Measurements from ENCODE around the gene GABRB3. TPM values are rescaled to one million over a fixed set of nuclear protein-coding genes. Genes with fewer than 3 reads are reported as not detected.
"Not testable (repeated sequence)": the region's sequence is repeated elsewhere in the genome, so short reads cannot be mapped to it uniquely, and the experiment has no call there.

Gene GABRB3
- total RNA-seq, 2 donors from 2014 or later: 0.72 to 1.1 TPM

DNA sequence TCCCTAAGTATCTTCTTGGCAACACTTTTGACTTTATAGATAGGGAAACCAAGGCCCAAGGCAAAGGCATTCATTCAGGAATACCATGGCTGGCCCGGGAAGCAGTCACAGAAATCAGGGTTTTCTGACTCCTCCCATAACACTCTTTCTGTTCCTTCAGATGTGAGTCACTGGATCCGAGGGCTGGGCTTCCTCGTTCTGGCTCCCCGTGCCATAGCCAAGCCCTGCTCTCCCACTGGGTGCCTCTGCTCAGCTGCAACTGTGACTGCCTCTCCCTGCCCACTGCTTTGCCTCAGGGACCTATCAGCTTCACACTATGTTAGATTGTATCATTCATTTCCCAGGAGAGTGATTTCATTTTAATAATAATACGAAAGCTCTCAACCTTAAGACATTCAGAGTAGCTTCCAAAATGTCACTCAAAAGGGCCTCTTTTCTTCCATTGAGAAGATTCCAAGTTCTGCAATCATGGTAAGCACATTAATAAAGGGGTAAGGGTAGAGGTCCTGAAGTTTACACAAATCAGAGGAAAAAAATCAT lies 50.2 kb downstream of the GABRB3 start:
- H3K27ac ChIP-seq: no peak overlapping the region
- intact Hi-C loops (cut with DNase I): no loop called here
- no peak overlapping the region for H3K4me3 ChIP-seq
- no peaks in the 10 kb centered on the region for H3K36me3 ChIP-seq
- no peaks in the 10 kb centered on the region for H3K4me1 ChIP-seq
- H3K27me3 ChIP-seq: no peaks in the 10 kb centered on the region
- no peak for DNase-seq
- no peak overlapping the region for H3K9ac ChIP-seq (ENCODE audit: low read depth in 2 of 2, low read length in 2 of 2)
- TF ChIP-seq, protein P1, sequence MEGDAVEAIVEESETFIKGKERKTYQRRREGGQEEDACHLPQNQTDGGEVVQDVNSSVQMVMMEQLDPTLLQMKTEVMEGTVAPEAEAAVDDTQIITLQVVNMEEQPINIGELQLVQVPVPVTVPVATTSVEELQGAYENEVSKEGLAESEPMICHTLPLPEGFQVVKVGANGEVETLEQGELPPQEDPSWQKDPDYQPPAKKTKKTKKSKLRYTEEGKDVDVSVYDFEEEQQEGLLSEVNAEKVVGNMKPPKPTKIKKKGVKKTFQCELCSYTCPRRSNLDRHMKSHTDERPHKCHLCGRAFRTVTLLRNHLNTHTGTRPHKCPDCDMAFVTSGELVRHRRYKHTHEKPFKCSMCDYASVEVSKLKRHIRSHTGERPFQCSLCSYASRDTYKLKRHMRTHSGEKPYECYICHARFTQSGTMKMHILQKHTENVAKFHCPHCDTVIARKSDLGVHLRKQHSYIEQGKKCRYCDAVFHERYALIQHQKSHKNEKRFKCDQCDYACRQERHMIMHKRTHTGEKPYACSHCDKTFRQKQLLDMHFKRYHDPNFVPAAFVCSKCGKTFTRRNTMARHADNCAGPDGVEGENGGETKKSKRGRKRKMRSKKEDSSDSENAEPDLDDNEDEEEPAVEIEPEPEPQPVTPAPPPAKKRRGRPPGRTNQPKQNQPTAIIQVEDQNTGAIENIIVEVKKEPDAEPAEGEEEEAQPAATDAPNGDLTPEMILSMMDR (IDR thresholded peaks at IDR 0.05): no peak
- H3K9me3 ChIP-seq: no peaks in the 10 kb centered on the region

DNA sequence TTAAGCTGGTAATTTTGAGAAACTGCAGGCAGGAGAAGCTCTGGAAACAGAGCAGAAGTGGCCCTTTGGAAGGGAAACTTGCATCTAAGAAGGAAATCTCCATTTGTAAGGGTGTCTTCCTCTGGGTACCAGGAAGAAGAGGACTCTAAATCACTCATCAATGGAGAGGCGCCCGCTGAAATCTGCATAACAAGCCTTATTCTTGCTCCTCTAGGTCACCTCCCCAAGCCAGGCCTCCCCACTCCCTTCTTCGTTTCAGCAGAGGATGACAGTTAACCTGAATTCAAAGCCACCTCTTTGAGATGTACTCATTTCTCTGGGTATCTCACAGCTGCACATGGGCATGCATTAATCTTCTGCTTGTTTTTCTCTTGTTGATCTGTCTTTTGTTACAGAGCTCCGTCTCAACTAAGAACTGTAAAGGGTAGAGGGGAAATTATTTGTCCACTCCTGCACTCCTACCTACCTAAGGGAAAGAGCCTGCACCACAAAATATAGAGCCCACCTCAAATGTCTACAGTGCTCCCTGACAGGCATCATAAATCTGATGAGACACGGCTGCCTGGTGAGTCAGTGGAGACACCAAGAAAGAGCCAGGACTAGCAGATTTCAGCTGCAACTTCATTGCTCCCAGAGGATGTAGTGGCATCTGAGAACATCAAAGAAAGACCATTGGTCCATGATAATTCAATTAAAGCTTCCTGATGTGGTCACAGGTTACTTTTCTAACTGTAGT lies 51.5 kb downstream of the GABRB3 start:
- H3K9me3 ChIP-seq: no peaks in the 10 kb centered on the region
- no peaks in the 10 kb centered on the region for H3K36me3 ChIP-seq
- no peak for DNase-seq
- no peak overlapping the region for H3K4me3 ChIP-seq
- intact Hi-C loops (cut with DNase I): no loop called here
- TF ChIP-seq, protein P1 (IDR thresholded peaks at IDR 0.05): no peak
- H3K9ac ChIP-seq (ENCODE audit: low read depth in 2 of 2, low read length in 2 of 2): no peak overlapping the region
- H3K27me3 ChIP-seq: no peaks in the 10 kb centered on the region
- no peak overlapping the region for H3K27ac ChIP-seq
- H3K4me1 ChIP-seq: no peaks in the 10 kb centered on the region

DNA sequence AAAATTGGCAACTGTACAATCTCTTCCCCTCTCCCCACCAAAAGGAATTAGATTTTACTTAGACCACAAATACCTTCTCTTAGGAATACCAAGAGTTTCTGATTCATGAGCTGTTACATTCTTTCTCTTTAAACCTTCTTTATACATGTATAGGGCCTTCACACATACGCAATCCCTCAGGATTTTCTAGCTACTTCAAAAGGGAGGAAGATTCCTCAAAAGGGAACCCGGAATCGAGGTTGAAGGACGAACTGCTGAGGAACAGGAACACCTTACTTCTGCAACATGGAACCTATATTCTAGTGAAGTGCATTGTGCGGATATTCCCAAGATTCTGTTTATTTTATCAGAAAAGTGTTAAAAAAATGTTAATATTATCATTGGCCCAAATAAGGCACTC lies 52.3 kb downstream of the GABRB3 start:
- Histone ChIP-seq H3K4me1 (no peaks in the 10 kb centered on the region), H3K4me3 (no peak overlapping the region), H3K9me3 (no peaks in the 10 kb centered on the region), H3K36me3 (no peaks in the 10 kb centered on the region), H3K9ac (ENCODE audit: low read depth in 2 of 2, low read length in 2 of 2) (no peak overlapping the region), H3K27ac (no peak overlapping the region), H3K27me3 (no peaks in the 10 kb centered on the region)
- intact Hi-C loops (cut with DNase I): no loop called here
- TF ChIP-seq, protein P1 (IDR thresholded peaks at IDR 0.05): no peak
- DNase-seq: no peak

DNA sequence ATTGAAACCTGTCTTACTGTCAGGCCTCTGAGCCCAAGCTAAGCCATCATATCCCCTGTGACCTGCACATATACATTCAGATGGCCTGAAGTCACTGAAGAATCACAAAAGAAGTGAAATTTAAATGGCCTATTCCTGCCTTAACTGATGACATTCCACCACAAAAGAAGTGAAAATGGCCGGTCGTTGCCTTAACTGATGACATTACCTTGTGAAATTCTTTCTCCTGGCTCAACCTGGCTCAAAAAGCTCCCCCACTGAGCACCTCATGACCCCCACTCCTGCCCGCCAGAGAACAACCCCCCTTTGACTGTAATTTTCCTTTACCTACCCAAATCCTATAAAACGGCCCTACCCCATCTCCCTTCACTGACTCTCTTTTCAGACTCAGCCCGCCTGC lies 53.0 kb downstream of the GABRB3 start:
- DNase-seq; H3K9me3 ChIP-seq; H3K9ac ChIP-seq (ENCODE audit: low read depth in 2 of 2, low read length in 2 of 2); H3K4me3 ChIP-seq; H3K36me3 ChIP-seq; intact Hi-C loops (cut with DNase I); H3K4me1 ChIP-seq; H3K27ac ChIP-seq; H3K27me3 ChIP-seq: not testable (repeated sequence)

DNA sequence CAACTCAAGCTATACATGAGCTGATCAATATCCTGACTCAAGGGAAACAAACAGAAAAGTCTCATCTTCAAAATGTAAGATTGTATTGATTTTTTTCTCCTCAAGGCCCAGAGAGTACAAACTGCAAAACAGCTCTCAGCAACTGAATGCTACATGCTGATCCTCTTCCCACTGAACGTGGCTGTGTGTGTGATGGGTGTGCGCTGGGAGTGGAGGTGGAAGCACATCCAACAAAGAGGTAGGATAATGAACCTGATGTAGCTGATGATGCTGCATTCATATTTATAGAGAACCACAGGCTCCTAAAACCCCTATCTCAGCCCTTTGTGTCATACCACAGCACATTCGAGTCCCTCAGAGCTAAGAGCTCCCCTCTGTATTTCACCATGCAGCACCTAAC lies 56.8 kb downstream of the GABRB3 start:
- no peak for DNase-seq
- H3K9ac ChIP-seq (ENCODE audit: low read depth in 2 of 2, low read length in 2 of 2): no peak overlapping the region
- TF ChIP-seq, protein P1 (IDR thresholded peaks at IDR 0.05): no peak
- no peaks in the 10 kb centered on the region for H3K27me3 ChIP-seq
- H3K4me1 ChIP-seq: no peaks in the 10 kb centered on the region
- H3K9me3 ChIP-seq: no peaks in the 10 kb centered on the region
- H3K36me3 ChIP-seq: no peaks in the 10 kb centered on the region
- intact Hi-C loops (cut with DNase I): no loop called here
- no peak overlapping the region for H3K4me3 ChIP-seq
- H3K27ac ChIP-seq: no peak overlapping the region

DNA sequence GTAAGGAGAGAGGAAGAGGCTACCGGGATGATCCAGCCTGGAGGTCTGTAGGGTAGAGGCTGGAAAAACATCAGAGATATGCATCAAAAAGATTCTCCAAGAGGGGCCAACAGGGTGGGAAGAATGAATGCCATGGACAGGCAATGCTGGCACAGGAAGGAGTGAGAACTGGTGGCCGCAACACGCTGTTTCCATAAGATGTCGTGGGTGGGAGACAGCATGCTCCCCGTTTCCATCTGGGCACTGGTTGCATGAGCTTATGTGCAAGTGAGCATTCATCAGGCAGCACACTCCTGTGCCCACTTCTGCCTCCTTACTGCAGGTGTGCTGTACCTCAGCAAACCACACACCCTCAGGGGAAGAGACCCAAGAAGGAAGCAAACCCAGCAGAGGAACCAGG lies 59.4 kb downstream of the GABRB3 start:
- intact Hi-C loops (cut with DNase I): no loop called here
- Histone ChIP-seq H3K27me3 (no peaks in the 10 kb centered on the region), H3K9ac (ENCODE audit: low read depth in 2 of 2, low read length in 2 of 2) (no peak overlapping the region), H3K36me3 (no peaks in the 10 kb centered on the region), H3K27ac (no peak overlapping the region), H3K4me3 (no peak overlapping the region), H3K9me3 (no peaks in the 10 kb centered on the region), H3K4me1 (no peaks in the 10 kb centered on the region)
- TF ChIP-seq, protein P1 (IDR thresholded peaks at IDR 0.05): no peak
- DNase-seq: no peak
